ENCODE measurements around the gene CCDC60.
"Not testable (repeated sequence)": the region's sequence is repeated elsewhere in the genome, so short reads cannot be mapped to it uniquely, and the experiment has no call there.

CCDC60 gene

DNA sequence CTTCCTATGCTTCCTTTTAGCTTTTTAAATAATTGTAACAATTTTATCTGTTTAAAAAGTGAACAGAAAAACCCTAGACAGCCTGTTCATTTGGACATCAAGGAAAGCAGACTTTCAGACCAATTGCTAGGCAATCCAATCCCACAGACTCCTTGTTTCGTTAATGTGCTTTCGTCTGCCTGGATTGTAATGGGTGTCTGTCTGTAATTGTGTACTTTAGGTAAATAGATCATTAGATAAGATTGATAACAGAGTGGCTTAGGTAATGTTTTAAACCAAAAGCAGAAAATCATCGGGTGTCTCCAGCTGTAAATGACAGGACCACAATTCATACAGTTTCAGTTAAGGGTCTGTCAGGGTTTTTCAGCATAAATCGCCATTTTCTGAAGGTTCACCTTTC lies 19.6 kb downstream of the CCDC60 start:
- H3K4me3 ChIP-seq (replicated peaks in 1 of 2; ENCODE audit: low read depth in 2 of 2, low read length in 2 of 2), result no peak overlapping the region
- TF ChIP-seq, protein P1, sequence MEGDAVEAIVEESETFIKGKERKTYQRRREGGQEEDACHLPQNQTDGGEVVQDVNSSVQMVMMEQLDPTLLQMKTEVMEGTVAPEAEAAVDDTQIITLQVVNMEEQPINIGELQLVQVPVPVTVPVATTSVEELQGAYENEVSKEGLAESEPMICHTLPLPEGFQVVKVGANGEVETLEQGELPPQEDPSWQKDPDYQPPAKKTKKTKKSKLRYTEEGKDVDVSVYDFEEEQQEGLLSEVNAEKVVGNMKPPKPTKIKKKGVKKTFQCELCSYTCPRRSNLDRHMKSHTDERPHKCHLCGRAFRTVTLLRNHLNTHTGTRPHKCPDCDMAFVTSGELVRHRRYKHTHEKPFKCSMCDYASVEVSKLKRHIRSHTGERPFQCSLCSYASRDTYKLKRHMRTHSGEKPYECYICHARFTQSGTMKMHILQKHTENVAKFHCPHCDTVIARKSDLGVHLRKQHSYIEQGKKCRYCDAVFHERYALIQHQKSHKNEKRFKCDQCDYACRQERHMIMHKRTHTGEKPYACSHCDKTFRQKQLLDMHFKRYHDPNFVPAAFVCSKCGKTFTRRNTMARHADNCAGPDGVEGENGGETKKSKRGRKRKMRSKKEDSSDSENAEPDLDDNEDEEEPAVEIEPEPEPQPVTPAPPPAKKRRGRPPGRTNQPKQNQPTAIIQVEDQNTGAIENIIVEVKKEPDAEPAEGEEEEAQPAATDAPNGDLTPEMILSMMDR (IDR thresholded peaks at IDR 0.05; ENCODE audit: low read depth, low read length), result no peak
- DNase-seq (ENCODE audit: low read depth in 2 of 2), result no peak

DNA sequence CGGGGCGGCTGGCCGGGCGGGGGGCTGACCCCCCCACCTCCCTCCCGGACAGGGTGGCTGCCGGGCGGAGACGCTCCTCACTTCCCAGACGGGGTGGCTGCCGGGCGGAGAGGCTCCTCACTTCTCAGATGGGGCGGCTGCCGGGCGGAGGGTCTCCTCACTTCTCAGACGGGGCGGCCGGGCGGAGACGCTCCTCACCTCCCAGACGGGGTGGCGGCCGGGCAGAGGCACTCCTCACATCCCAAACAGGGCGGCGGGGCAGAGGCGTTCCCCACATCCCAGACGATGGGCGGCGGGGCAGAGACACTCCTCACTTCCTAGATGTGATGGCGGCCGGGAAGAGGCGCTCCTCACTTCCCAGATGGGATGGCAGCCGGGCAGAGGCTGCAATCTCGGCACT lies 25.8 kb downstream of the CCDC60 start:
- not testable (repeated sequence) for H3K4me3 ChIP-seq (replicated peaks in 1 of 2; ENCODE audit: low read depth in 2 of 2, low read length in 2 of 2); DNase-seq (ENCODE audit: low read depth in 2 of 2)

DNA sequence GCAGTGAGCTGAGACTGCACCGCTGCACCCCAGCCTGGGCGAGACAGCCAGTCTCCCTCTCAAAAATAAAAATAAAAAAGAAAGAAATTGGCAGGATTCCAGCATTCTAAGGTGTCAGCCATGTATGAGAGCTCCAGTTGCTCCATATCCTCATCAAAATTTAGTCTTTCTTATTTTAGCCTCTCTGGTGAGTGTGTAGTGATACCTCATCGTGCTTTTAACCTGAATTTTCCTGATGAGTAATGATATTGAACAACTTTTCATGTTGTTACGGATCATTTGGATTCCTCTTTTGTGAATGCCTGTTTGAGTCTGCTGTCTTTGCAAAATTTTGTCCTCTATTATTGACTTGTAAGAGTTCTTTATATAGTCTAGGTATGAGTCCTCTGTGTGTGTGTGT lies 28.5 kb downstream of the CCDC60 start:
- TF ChIP-seq, protein P1 (IDR thresholded peaks at IDR 0.05; ENCODE audit: low read depth, low read length), result no peak
- DNase-seq (ENCODE audit: low read depth in 2 of 2), result no peak
- no peak overlapping the region for H3K4me3 ChIP-seq (replicated peaks in 1 of 2; ENCODE audit: low read depth in 2 of 2, low read length in 2 of 2)

DNA sequence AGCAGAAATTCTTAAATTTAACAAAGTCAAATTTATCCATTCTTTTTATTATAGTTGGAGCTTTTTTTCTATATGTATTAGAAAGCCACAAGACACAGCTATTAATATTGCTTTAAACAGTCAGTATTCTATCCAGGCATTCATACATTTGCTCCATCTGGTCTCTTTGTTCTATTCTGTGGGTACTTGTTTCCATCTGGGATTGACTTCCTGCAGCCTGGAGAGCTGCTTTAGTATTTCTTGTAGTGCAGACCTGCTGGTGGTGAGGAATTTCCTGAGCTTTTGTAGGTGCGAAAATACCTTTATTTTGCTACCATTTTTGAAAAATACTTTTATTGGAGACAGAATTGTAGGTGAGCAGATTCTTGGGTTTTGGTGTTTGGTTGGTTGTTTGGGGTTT lies 29.0 kb downstream of the CCDC60 start:
- no peak overlapping the region for H3K4me3 ChIP-seq (replicated peaks in 1 of 2; ENCODE audit: low read depth in 2 of 2, low read length in 2 of 2)
- DNase-seq (ENCODE audit: low read depth in 2 of 2), result no peak
- TF ChIP-seq, protein P1 (IDR thresholded peaks at IDR 0.05; ENCODE audit: low read depth, low read length), result no peak

DNA sequence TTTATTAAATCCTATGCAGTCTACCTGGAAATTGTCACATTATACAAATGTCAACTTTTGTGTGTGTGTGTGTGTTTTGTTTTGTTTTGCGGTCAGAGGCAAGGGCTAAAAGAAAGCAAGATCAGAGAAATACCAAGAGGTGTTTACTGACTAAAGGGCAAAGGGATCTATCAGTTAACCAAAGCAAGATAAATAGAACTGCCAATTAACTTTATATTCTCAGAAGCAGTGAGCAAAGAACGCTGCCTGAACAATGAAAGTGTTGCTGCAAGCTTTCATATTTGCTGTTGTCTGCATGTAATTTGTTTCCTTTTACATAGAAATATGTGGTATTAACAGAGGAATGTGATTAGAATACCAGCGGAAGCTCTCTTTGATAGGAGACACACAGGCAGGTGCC lies 30.9 kb downstream of the CCDC60 start:
- TF ChIP-seq, protein P1 (IDR thresholded peaks at IDR 0.05; ENCODE audit: low read depth, low read length), result no peak
- no peak overlapping the region for H3K4me3 ChIP-seq (replicated peaks in 1 of 2; ENCODE audit: low read depth in 2 of 2, low read length in 2 of 2)
- DNase-seq (ENCODE audit: low read depth in 2 of 2), result no peak

DNA sequence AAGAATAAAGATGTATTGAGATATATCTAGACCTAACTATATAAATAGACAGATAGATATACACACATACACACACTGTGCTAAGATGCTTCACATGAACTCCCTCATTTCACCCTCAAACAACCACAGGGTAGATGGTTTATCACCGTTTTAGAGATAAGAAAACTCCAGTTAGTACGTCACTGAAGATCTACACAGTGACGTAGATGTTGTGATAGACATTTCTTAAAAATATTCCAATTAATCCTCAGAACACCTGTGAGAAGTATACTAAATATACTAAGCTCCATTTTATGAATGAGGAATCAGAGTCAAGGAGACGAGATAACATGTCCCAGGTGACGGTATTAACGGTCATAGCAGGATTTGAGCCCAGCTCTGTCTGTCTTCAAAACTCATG lies 31.5 kb downstream of the CCDC60 start:
- DNase-seq (ENCODE audit: low read depth in 2 of 2), result no peak
- no peak overlapping the region for H3K4me3 ChIP-seq (replicated peaks in 1 of 2; ENCODE audit: low read depth in 2 of 2, low read length in 2 of 2)
- TF ChIP-seq, protein P1 (IDR thresholded peaks at IDR 0.05; ENCODE audit: low read depth, low read length), result no peak

DNA sequence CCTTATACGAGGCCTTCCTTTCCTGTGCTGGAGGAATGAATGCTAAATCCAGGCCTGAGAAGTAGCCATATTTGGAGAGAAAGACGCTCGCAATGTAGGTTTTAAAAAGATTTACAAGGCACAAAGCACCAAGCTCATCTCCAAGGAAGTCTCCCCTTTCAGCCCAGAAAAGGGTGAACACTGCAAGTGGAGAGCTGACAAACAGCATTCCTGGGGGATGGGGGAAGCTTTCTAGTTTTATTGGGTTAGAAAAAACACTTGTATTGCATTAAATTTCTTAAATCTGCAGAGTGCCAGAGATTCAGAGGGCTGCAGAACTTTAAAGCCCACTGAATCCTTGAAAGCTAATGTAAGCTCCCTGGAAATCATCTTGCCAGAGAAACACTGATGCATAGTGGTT lies 34.6 kb downstream of the CCDC60 start:
- no peak overlapping the region for H3K4me3 ChIP-seq (replicated peaks in 1 of 2; ENCODE audit: low read depth in 2 of 2, low read length in 2 of 2)
- TF ChIP-seq, protein P1 (IDR thresholded peaks at IDR 0.05; ENCODE audit: low read depth, low read length), result no peak
- no peak for DNase-seq (ENCODE audit: low read depth in 2 of 2)

Data from cardiac fibroblast (primary cell).